Neural progenitor cell (in vitro differentiated cells): ENCODE results near the gene ANXA2. TPM values are rescaled to one million over a fixed set of nuclear protein-coding genes. Genes with fewer than 3 reads are reported as not detected.

Experiments
- DNase-seq: peaks from one replicate; pipeline ENCODE4 v3.0.0-alpha.2; 2016; ENCODE audit warnings: low spot score
- H2AFZ ChIP-seq: fragments of 200-600 bp; sonication (generic); replicated peaks from 2 replicates; pipeline ENCODE4 v1.6.1; 2016; ENCODE audit warnings: antibody characterized with exemption
- H3F3A ChIP-seq: fragments of 200-600 bp; sonication (generic); 2 replicates; pipeline ENCODE4 v1.6.1; 2016; ENCODE audit warnings: antibody characterized with exemption, low read depth
- H3K27ac ChIP-seq: fragments of 200-600 bp; sonication (generic); 2 replicates; pipeline ENCODE4 v1.5.1; 2016; ENCODE audit warnings: mild to moderate bottlenecking
- H3K27me3 ChIP-seq: fragments of 200-600 bp; sonication (generic); 2 replicates; pipeline ENCODE4 v1.6.1; 2016; ENCODE audit warnings: mild to moderate bottlenecking, moderate library complexity
- H3K36me3 ChIP-seq: fragments of 200-600 bp; sonication (generic); 2 replicates; pipeline ENCODE4 v1.5.1; 2016
- H3K4me1 ChIP-seq: fragments of 200-600 bp; sonication (generic); 2 replicates; pipeline ENCODE4 v1.6.1; 2016; ENCODE audit warnings: mixed run types
- H3K4me2 ChIP-seq: fragments of 200-600 bp; sonication (generic); 2 replicates; pipeline ENCODE4 v1.6.1; 2016
- H3K4me3 ChIP-seq: fragments of 200-600 bp; sonication (generic); 2 replicates; pipeline ENCODE4 v1.5.1; 2016
- H3K79me2 ChIP-seq: fragments of 200-600 bp; sonication (generic); 2 replicates; pipeline ENCODE4 v1.6.1; 2016; ENCODE audit warnings: low read depth
- H3K9ac ChIP-seq: fragments of 200-600 bp; sonication (generic); 2 replicates; pipeline ENCODE4 v1.6.1; 2016
- H3K9me3 ChIP-seq: fragments of 200-600 bp; sonication (generic); 2 replicates; pipeline ENCODE4 v1.5.1; 2016; ENCODE audit warnings: low read depth
- H4K20me1 ChIP-seq: fragments of 200-600 bp; sonication (generic); 2 replicates; pipeline ENCODE4 v1.6.1; 2016; ENCODE audit warnings: low read depth
- H3K27ac Mint-ChIP-seq: 3 replicates; pipeline ENCODE4 v1.8.0; 2021; ENCODE audit warnings: mixed read lengths
- H3K27me3 Mint-ChIP-seq: 2 replicates; pipeline ENCODE4 v1.8.0; 2022; ENCODE audit warnings: low read depth, mild to moderate bottlenecking, inconsistent platforms, moderate library complexity, mixed read lengths; ENCODE audit not compliant: insufficient read depth
- H3K36me3 Mint-ChIP-seq: 3 replicates; pipeline ENCODE4 v1.8.0; 2021; ENCODE audit warnings: mixed read lengths
- H3K4me1 Mint-ChIP-seq: 3 replicates; pipeline ENCODE4 v1.8.0; 2021; ENCODE audit warnings: mixed read lengths
- H3K4me3 Mint-ChIP-seq: 3 replicates; pipeline ENCODE4 v1.8.0; 2021; ENCODE audit warnings: mild to moderate bottlenecking, moderate library complexity, mixed read lengths
- H3K9me3 Mint-ChIP-seq: 3 replicates; pipeline ENCODE4 v1.8.0; 2020; ENCODE audit warnings: mixed read lengths
- EZH2 ChIP-seq: fragments of 200-600 bp; sonication (generic); IDR thresholded peaks from 2 replicates; pipeline ENCODE4 v1.6.1; 2017; ENCODE audit warnings: antibody characterized with exemption, mild to moderate bottlenecking, moderate library complexity
- EZH2phosphoT487 ChIP-seq: fragments of 200-600 bp; sonication (generic); IDR thresholded peaks from 2 replicates; pipeline ENCODE4 v1.6.1; 2017; ENCODE audit warnings: antibody characterized with exemption
- total RNA-seq: library from RNA; depleted of rRNA; stranded (reverse); fragments of >200 nt; gene quantifications from 2 replicates; pipeline ENCODE4 v1.2.3, GENCODE V29; 2015; ENCODE audit warnings: low replicate concordance
- TF ChIP-seq, protein P1 (sequence below): fragments of 200-600 bp; sonication (generic); IDR thresholded peaks from 2 replicates; pipeline ENCODE4 v1.5.1; 2017; ENCODE audit warnings: antibody characterized with exemption, mild to moderate bottlenecking

The ANXA2 gene
- total RNA-seq, 1 donor from 2014 or later, result 20.1 TPM

DNA sequence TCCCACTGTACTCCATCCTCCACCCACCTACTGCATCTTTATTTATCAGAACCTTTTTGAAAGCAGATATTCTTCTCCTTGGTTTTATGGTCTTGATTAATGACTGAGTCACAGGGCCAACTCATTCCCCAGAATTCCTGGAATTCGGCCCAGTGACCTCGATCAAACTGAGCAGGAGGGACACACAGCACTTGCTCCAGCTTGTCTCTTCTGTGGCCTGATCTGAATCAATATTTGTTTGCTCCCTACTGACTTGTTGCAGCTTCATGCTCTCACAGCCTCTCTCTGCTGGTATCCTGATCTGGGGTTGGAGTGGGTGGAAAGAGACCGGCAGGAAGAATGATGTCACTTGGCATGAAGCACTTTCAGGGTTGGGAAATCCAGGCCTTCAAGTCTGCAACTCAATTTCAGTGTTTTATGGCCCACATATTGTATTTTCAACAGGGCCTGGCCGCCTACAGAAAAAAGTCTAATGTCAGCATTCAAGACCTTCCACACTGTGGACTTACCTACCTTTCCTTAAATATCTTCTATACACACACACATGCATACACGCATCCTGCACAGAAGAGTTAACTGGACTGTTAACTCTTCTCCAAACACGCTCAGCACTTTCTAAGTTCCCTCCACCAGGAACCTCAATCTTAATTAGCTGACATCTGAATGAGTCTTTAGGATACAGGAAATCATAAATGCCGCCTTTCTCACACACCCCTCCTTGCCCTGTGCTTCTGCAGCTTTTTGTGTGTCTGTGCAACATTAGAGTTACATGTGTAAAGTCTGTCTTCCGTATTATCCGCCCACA is 4.6 kb downstream of the ANXA2 start:
- no peak overlapping the region for H3K9ac ChIP-seq
- no peak overlapping the region for H3K27ac ChIP-seq
- peak overlapping the region; percentile 39 for H3K4me3 Mint-ChIP-seq

DNA sequence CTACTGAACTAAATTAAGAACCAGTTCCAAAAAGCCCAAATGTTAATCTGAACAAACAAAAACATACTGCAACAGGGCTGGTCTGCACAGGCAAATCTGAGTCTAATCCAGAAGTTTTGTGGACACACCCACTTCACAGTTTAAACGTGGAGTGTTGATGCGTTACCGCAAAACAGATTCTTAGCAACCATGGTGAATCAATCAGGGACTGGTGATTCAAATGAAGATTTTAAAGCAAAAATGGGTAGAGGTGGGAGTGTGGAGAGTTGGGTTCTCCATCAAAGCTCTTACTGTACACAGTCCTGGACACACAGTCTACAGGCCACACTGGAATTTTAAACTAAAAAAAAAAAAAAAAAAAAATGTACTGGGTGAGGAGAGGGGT is 5.2 kb downstream of the ANXA2 start:
- Mint-ChIP-seq H3K36me3 (peaks cover 2% of the 10 kb centered on the region), H3K4me3 (no peak overlapping the region), H3K27me3 (peaks cover 8% of the 10 kb centered on the region), H3K27ac (peak overlapping the region; percentile 69), H3K9me3 (peaks cover 1% of the 10 kb centered on the region), H3K4me1 (peaks cover 78% of the 10 kb centered on the region)
- no peak overlapping the region for H3K9ac ChIP-seq
- H4K20me1 ChIP-seq, result peaks cover 26% of the 10 kb centered on the region
- peaks cover 21% of the 10 kb centered on the region for H3K4me1 ChIP-seq
- no peak overlapping the region for H3K4me2 ChIP-seq
- no peak for DNase-seq
- no peaks in the 10 kb centered on the region for H3K9me3 ChIP-seq
- no peaks in the 10 kb centered on the region for H3K36me3 ChIP-seq
- no peak overlapping the region for H3K27ac ChIP-seq
- no peak overlapping the region for H3K4me3 ChIP-seq
- no peak overlapping the region for H2AFZ ChIP-seq
- no peak for TF ChIP-seq EZH2
- no peak for TF ChIP-seq EZH2phosphoT487
- TF ChIP-seq, protein P1, sequence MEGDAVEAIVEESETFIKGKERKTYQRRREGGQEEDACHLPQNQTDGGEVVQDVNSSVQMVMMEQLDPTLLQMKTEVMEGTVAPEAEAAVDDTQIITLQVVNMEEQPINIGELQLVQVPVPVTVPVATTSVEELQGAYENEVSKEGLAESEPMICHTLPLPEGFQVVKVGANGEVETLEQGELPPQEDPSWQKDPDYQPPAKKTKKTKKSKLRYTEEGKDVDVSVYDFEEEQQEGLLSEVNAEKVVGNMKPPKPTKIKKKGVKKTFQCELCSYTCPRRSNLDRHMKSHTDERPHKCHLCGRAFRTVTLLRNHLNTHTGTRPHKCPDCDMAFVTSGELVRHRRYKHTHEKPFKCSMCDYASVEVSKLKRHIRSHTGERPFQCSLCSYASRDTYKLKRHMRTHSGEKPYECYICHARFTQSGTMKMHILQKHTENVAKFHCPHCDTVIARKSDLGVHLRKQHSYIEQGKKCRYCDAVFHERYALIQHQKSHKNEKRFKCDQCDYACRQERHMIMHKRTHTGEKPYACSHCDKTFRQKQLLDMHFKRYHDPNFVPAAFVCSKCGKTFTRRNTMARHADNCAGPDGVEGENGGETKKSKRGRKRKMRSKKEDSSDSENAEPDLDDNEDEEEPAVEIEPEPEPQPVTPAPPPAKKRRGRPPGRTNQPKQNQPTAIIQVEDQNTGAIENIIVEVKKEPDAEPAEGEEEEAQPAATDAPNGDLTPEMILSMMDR, result no peak
- peaks cover 99% of the 10 kb centered on the region for H3K27me3 ChIP-seq
- peaks cover 7% of the 10 kb centered on the region for H3F3A ChIP-seq
- no peaks in the 10 kb centered on the region for H3K79me2 ChIP-seq

More for the DNA sequence above, 4.6 kb downstream of the ANXA2 start:
- H3K36me3 Mint-ChIP-seq, result no peaks in the 10 kb centered on the region
- Histone ChIP-seq H3K79me2 (no peaks in the 10 kb centered on the region), H3K9me3 (no peaks in the 10 kb centered on the region), H3K4me1 (peaks cover 21% of the 10 kb centered on the region), H2AFZ (no peak overlapping the region), H3K36me3 (no peaks in the 10 kb centered on the region), H3K4me2 (no peak overlapping the region), H4K20me1 (peaks cover 26% of the 10 kb centered on the region), H3F3A (peaks cover 7% of the 10 kb centered on the region), H3K27me3 (peaks cover 99% of the 10 kb centered on the region), H3K4me3 (no peak overlapping the region)
- no peak for DNase-seq
- H3K9me3 Mint-ChIP-seq, result no peaks in the 10 kb centered on the region
- H3K27me3 Mint-ChIP-seq, result peaks cover 9% of the 10 kb centered on the region
- H3K27ac Mint-ChIP-seq, result peak overlapping the region; percentile 88
- TF ChIP-seq EZH2 (no peak), EZH2phosphoT487 (no peak)
- TF ChIP-seq, protein P1, result no peak
- peaks cover 78% of the 10 kb centered on the region for H3K4me1 Mint-ChIP-seq

GRCh38 chr15:60391722-60392315 is 6.0 kb downstream of the ANXA2 start:
- peaks cover 8% of the 10 kb centered on the region for H3K27me3 Mint-ChIP-seq
- peak overlapping the region; percentile 25 for H3K4me3 Mint-ChIP-seq
- peaks cover 7% of the 10 kb centered on the region for H3F3A ChIP-seq
- H3K9me3 Mint-ChIP-seq, result peaks cover 8% of the 10 kb centered on the region
- peaks cover 17% of the 10 kb centered on the region for H3K4me1 ChIP-seq
- no peaks in the 10 kb centered on the region for H3K36me3 ChIP-seq
- no peak overlapping the region for H3K9ac ChIP-seq
- H3K9me3 ChIP-seq, result no peaks in the 10 kb centered on the region
- H3K27ac ChIP-seq, result no peak overlapping the region
- peaks cover 99% of the 10 kb centered on the region for H3K27me3 ChIP-seq
- H3K4me3 ChIP-seq, result no peak overlapping the region
- peaks cover 26% of the 10 kb centered on the region for H4K20me1 ChIP-seq
- no peaks in the 10 kb centered on the region for H3K79me2 ChIP-seq
- H3K4me1 Mint-ChIP-seq, result peaks cover 73% of the 10 kb centered on the region
- H3K36me3 Mint-ChIP-seq, result peaks cover 9% of the 10 kb centered on the region
- peak overlapping the region; percentile 21 for H3K27ac Mint-ChIP-seq
- DNase-seq, result no peak
- H2AFZ ChIP-seq, result no peak overlapping the region
- no peak for TF ChIP-seq EZH2
- no peak overlapping the region for H3K4me2 ChIP-seq
